ENCODE measurements around the gene RFNG.

Gene RFNG

DNA sequence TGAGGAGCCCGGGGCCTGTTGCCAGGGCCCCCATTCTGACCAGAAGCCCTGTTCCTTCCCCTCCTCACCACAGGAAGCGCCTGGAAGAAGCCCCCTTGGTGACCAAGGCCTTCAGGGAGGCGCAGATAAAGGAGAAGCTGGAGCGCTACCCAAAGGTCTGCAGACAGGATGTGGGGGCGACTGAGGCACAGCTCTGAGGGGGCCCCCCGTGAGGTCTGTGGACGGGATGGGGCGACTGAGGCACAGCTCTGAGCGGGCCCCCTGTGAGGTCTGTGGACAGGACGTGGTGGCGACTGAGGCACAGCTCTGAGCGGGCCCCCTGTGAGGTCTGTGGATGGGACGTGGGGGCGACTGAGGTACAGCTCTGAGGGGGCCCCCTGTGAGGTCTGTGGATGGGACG is 42.2 kb downstream of the RFNG start:
- DNase-seq, result no peak
- Mint-ChIP-seq H3K9me3 (no peaks in the 10 kb centered on the region), H3K4me1 (ENCODE audit: low read depth) (no peaks in the 10 kb centered on the region), H3K4me3 (no peak overlapping the region), H3K27ac (no peak overlapping the region), H3K36me3 (ENCODE audit: low read depth) (no peaks in the 10 kb centered on the region), H3K27me3 (no peaks in the 10 kb centered on the region)

- Mint-ChIP-seq H3K4me3 (no peak overlapping the region), H3K27ac (no peak overlapping the region), H3K4me1 (ENCODE audit: low read depth) (no peaks in the 10 kb centered on the region), H3K27me3 (no peaks in the 10 kb centered on the region), H3K9me3 (no peaks in the 10 kb centered on the region), H3K36me3 (ENCODE audit: low read depth) (no peaks in the 10 kb centered on the region)
- no peak for DNase-seq
These were observed 42.6 kb downstream of the RFNG start for GRCh38 chr17:82008941-82009405.

- peaks cover 1% of the 10 kb centered on the region for H3K4me1 Mint-ChIP-seq (ENCODE audit: low read depth)
- no peak overlapping the region for H3K4me3 Mint-ChIP-seq
- no peaks in the 10 kb centered on the region for H3K36me3 Mint-ChIP-seq (ENCODE audit: low read depth)
- no peak overlapping the region for H3K27ac Mint-ChIP-seq
- DNase-seq, result no peak
- H3K27me3 Mint-ChIP-seq, result no peaks in the 10 kb centered on the region
- H3K9me3 Mint-ChIP-seq, result no peaks in the 10 kb centered on the region
These were observed 43.2 kb downstream of the RFNG start for GRCh38 chr17:82008258-82008940.

DNA sequence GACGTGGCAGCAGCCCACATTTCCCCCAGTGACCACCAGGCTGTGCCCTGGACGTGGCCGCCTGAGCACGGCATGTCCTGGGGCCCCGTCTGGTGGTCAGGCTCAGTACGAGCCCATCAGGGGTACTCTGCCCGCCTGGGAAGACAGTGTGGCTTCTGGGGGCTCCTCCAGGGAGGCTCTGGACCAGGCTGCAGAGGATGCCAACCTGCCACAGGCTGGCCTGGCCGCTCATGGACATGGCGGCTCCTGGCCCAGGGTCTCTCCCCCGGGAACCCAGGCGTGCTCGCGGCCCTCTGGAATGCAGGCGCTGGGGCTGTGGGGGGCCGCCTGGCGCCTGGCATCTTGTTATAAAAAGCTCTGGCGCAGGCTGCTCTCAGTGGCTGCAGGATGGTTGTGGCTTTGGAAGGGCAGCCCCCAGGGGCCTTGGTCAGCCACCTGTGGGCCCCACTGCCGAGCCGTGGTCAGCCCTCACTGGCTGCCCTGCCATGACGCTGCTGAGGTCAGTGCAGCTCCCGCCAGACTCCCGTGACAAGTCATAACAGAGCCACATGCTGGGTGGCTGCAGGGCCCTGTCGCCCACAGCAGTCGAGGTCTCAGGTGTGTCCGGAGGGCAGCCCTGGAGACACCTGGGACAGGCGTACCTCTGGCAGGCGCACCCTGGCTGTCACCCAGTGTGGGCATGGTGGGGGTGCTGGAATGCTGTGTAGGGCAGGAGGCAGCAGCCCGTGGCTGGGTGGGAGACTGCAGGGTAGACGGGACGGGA is 43.9 kb downstream of the RFNG start:
- H3K4me3 Mint-ChIP-seq, result no peak overlapping the region
- no peak for DNase-seq

DNA sequence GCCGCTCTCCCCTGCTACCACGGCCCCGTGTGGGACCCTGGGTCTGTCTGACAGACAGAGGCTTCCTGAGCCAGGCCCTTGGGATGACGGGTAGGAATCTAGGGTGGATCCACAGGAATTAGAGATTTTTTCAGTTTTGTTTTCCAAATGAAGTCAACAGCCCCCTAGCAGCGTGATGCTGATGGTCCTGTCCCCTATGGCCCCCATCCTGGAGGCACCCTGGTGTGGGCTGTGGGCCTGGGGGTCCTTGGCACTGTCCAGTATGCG is 44.5 kb downstream of the RFNG start:
- no peaks in the 10 kb centered on the region for H3K36me3 Mint-ChIP-seq (ENCODE audit: low read depth)
- H3K27me3 Mint-ChIP-seq, result no peaks in the 10 kb centered on the region
- H3K4me1 Mint-ChIP-seq (ENCODE audit: low read depth), result peaks cover 2% of the 10 kb centered on the region
- H3K9me3 Mint-ChIP-seq, result no peaks in the 10 kb centered on the region
- H3K4me3 Mint-ChIP-seq, result no peak overlapping the region
- no peak for DNase-seq
- H3K27ac Mint-ChIP-seq, result no peak overlapping the region

More for the DNA sequence above, 43.9 kb downstream of the RFNG start:
- H3K27ac Mint-ChIP-seq, result no peak overlapping the region
- H3K36me3 Mint-ChIP-seq (ENCODE audit: low read depth), result no peaks in the 10 kb centered on the region
- H3K27me3 Mint-ChIP-seq, result no peaks in the 10 kb centered on the region
- H3K9me3 Mint-ChIP-seq, result no peaks in the 10 kb centered on the region
- H3K4me1 Mint-ChIP-seq (ENCODE audit: low read depth), result peaks cover 2% of the 10 kb centered on the region

DNA sequence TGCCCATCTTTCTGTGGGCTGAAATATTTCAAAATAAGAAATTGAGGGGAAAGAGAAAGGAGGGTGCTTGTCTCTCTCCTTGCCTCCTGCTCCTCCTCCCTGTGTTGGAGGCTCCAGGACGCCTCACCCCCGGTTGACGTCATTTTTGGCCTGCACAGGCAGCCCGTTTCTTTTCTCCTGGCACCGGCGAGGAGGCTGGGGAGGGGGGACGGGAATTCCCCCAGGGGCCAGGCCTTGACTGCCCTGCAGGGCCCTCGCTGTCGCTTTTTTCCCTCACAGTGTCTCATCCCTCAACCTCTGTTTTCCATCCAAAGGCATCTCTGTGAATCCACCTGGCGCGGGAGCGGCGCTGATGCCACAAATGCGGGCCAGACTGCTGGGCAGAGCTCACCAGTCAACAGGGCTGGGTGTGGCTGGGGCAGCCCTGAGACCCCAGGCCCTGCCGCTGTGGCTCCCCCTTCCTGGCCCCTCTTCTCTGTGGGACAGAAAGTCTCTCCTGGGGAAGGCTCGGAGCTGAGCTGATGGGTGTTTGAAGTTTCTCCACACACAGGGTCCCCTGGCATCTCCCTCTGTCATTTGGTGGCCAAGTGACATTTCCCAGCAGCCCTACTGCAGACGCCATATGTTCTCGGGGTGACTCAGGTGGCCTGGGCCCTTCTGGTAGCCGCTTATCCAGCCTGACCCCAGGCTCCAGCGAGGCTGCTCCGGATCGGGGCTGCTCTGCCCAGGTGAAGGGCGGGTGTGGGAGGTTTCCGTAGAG is 45.0 kb downstream of the RFNG start:
- H3K9me3 Mint-ChIP-seq, result no peaks in the 10 kb centered on the region
- H3K27me3 Mint-ChIP-seq, result no peaks in the 10 kb centered on the region
- H3K27ac Mint-ChIP-seq, result no peak overlapping the region
- no peak overlapping the region for H3K4me3 Mint-ChIP-seq
- peaks cover 2% of the 10 kb centered on the region for H3K4me1 Mint-ChIP-seq (ENCODE audit: low read depth)
- DNase-seq, result no peak
- no peaks in the 10 kb centered on the region for H3K36me3 Mint-ChIP-seq (ENCODE audit: low read depth)

- no peak for DNase-seq
- no peaks in the 10 kb centered on the region for H3K9me3 Mint-ChIP-seq
- no peak overlapping the region for H3K4me3 Mint-ChIP-seq
- no peak overlapping the region for H3K27ac Mint-ChIP-seq
- H3K36me3 Mint-ChIP-seq (ENCODE audit: low read depth), result no peaks in the 10 kb centered on the region
- peaks cover 2% of the 10 kb centered on the region for H3K4me1 Mint-ChIP-seq (ENCODE audit: low read depth)
- H3K27me3 Mint-ChIP-seq, result no peaks in the 10 kb centered on the region
These were observed 45.8 kb downstream of the RFNG start for GRCh38 chr17:82005701-82006348.

GRCh38 chr17:82004517-82005455 is 46.8 kb downstream of the RFNG start:
- no peaks in the 10 kb centered on the region for H3K27me3 Mint-ChIP-seq
- peaks cover 2% of the 10 kb centered on the region for H3K4me1 Mint-ChIP-seq (ENCODE audit: low read depth)
- H3K36me3 Mint-ChIP-seq (ENCODE audit: low read depth), result peaks cover under 1% of the 10 kb centered on the region
- H3K4me3 Mint-ChIP-seq, result no peak overlapping the region
- no peak overlapping the region for H3K27ac Mint-ChIP-seq
- H3K9me3 Mint-ChIP-seq, result no peaks in the 10 kb centered on the region
- DNase-seq, result no peak

DNA sequence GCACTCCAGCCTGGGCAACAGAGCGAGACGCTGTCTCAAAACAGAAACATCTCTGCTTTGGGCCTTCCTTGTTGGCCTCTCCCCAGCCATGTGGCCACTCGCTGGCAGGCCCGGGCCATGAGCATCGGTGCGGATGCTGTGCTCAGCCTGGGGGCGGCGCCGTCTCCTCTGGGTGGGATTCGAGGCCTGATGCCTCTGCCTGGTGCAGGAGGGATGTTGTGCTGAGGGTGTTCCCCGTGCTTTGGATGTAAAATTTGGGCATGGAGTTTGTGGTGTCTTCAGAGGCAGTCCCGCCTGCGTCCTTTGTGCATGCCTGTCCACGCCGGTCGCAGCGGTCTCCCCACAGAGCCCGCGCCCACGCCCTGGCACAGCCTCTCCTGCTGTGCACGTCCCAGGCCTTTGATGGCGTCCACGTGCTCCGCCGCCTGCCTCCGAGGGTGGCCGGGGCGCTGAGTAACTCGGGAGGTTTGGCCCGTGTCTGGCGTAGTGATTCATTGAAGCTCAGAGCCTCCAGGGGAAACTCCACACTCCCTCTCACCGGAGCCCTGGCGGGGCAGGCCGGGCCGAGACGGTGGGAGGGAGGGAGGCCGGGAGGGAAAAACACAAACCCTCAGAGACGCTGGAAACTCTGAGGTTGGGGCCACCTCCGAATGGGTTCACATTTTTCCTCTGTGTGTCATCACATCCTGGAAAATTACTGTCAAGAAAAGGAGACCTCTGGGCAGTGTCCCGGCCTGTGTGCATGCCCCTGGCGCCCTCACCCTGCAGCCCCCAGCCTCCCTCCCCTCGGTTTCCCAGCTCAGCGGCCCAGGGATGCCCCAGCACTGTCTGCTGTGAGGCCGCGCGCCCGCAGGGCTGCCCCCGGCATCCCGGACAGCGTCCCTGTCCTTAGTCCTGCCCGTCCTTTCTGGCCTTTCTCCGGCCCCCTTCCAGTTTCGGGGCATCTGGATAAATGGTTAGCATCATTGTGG is 47.9 kb downstream of the RFNG start:
- DNase-seq, result peak; percentile 55
- Mint-ChIP-seq H3K9me3 (no peaks in the 10 kb centered on the region), H3K27ac (peak overlapping the region; percentile 40), H3K36me3 (ENCODE audit: low read depth) (peaks cover 2% of the 10 kb centered on the region), H3K27me3 (no peaks in the 10 kb centered on the region), H3K4me1 (ENCODE audit: low read depth) (peaks cover 2% of the 10 kb centered on the region), H3K4me3 (no peak overlapping the region)

GRCh38 chr17:82001571-82002056 is 50.0 kb downstream of the RFNG start:
- Mint-ChIP-seq H3K27ac (no peak overlapping the region), H3K36me3 (ENCODE audit: low read depth) (peaks cover 9% of the 10 kb centered on the region), H3K4me3 (no peak overlapping the region), H3K27me3 (no peaks in the 10 kb centered on the region), H3K4me1 (ENCODE audit: low read depth) (peaks cover 2% of the 10 kb centered on the region), H3K9me3 (no peaks in the 10 kb centered on the region)
- DNase-seq, result no peak

GRCh38 chr17:82000803-82001570 is 50.6 kb downstream of the RFNG start:
- Mint-ChIP-seq H3K4me3 (no peak overlapping the region), H3K27me3 (no peaks in the 10 kb centered on the region), H3K4me1 (ENCODE audit: low read depth) (peaks cover 2% of the 10 kb centered on the region), H3K36me3 (ENCODE audit: low read depth) (peaks cover 12% of the 10 kb centered on the region), H3K27ac (no peak overlapping the region), H3K9me3 (no peaks in the 10 kb centered on the region)
- DNase-seq, result no peak

DNA sequence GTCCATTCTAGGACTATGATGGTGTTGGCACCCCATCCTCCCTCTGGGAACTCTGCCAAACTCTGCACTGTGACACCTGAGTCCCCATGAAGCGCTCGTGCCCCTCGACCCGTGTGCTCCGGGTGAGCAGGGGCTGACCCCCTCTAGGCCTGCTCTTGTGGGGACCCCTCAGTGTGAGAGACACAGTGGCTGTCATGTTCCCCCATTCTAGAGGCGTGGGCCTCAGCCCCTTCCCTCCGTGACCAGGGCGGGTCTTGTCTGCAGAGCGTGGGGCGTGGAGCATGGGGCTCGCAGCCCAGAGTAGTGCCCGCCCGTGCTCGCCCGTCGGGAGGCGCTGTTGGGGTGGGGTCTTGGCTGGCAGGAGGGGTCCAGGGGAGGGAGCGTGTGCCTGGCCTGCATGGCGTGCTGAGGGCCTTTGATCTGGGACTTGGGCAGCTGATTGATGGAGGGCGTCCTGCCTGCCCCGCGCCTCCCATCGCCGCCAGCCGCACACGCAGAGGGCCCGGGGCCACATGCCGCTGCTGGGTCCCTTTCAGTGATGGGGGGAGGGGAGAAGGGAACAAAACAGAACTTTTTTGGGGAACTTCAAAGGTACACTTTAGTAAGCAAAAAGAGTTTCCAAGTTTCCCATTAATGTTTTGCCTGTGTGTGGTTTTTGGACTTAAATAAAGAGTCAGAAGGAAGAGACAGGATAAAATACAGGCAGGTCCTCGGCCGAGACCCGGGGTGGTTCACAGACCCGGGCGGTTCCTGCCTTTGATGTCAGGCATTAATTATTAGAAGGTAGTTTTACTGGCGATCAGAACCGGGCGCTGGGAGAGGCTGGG is 51.4 kb downstream of the RFNG start:
- Mint-ChIP-seq H3K36me3 (ENCODE audit: low read depth) (peaks cover 14% of the 10 kb centered on the region), H3K4me1 (ENCODE audit: low read depth) (peaks cover 2% of the 10 kb centered on the region), H3K27me3 (no peaks in the 10 kb centered on the region), H3K9me3 (no peaks in the 10 kb centered on the region), H3K4me3 (no peak overlapping the region), H3K27ac (no peak overlapping the region)
- DNase-seq, result no peak
